ENCODE measurements around the gene METAP1. TPM values are rescaled to one million over a fixed set of nuclear protein-coding genes. Genes with fewer than 3 reads are reported as not detected.

The METAP1 gene
- total and polyA plus RNA-seq, 2 experiments from 2014 or later = 64.1 to 122 TPM

DNA sequence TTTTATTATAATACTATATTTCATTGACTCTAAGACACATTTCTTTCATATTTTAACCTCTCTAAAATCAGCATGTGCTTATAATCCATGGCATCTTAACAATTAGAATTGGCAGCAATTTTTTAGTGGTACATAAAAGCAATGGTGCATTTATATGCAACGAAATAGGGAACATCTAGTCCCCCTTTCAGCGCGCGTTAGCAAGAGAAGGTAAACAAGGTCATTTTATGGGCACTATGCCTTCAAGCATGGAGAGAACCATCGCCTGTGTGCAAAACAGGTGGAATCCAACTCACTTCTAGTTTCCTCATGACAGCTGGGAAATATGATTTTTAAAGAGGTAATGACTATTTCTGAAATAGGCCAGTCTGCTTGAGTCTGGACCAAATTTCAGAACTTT, 86.7 kb downstream of the METAP1 start (continued):
- TF ChIP-seq EZH2phosphoT487 (IDR thresholded peaks at IDR 0.05; ENCODE audit: unreplicated experiment) (no peak), EZH2 (IDR thresholded peaks at IDR 0.05; ENCODE audit: low read depth, unreplicated experiment) (no peak)

DNA sequence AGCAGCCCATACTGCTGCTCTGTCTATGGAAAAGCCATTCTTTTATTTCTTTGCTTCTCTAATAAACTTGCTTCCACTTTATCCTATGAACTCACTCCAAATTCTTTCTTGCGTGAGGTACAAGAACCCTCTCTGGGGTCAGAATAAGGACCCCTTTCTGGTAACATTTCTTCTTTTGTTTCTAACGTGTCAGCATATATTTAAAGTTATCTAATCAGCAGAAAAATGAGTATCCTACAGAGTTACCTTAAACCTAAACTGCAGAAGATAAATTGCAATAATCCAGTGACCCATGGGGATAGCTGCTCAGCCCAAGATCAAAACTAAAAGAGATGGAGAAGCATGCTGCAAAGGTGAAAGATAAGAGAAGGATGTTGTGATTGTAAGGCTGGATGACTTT, 89.1 kb downstream of the METAP1 start:
- no peak for TF ChIP-seq POLR2AphosphoS5 (IDR thresholded peaks at IDR 0.05; ENCODE audit: low read depth)
- no peak for TF ChIP-seq STAT1 (IDR thresholded peaks at IDR 0.05; ENCODE audit: unreplicated experiment)
- no peak for TF ChIP-seq NANOG (IDR thresholded peaks at IDR 0.05; ENCODE audit: borderline replicate concordance)
- no peak for TF ChIP-seq CREB1 (CRISPR knock-in tag; IDR thresholded peaks at IDR 0.05; ENCODE audit: low read depth)
- TF ChIP-seq, protein P1, sequence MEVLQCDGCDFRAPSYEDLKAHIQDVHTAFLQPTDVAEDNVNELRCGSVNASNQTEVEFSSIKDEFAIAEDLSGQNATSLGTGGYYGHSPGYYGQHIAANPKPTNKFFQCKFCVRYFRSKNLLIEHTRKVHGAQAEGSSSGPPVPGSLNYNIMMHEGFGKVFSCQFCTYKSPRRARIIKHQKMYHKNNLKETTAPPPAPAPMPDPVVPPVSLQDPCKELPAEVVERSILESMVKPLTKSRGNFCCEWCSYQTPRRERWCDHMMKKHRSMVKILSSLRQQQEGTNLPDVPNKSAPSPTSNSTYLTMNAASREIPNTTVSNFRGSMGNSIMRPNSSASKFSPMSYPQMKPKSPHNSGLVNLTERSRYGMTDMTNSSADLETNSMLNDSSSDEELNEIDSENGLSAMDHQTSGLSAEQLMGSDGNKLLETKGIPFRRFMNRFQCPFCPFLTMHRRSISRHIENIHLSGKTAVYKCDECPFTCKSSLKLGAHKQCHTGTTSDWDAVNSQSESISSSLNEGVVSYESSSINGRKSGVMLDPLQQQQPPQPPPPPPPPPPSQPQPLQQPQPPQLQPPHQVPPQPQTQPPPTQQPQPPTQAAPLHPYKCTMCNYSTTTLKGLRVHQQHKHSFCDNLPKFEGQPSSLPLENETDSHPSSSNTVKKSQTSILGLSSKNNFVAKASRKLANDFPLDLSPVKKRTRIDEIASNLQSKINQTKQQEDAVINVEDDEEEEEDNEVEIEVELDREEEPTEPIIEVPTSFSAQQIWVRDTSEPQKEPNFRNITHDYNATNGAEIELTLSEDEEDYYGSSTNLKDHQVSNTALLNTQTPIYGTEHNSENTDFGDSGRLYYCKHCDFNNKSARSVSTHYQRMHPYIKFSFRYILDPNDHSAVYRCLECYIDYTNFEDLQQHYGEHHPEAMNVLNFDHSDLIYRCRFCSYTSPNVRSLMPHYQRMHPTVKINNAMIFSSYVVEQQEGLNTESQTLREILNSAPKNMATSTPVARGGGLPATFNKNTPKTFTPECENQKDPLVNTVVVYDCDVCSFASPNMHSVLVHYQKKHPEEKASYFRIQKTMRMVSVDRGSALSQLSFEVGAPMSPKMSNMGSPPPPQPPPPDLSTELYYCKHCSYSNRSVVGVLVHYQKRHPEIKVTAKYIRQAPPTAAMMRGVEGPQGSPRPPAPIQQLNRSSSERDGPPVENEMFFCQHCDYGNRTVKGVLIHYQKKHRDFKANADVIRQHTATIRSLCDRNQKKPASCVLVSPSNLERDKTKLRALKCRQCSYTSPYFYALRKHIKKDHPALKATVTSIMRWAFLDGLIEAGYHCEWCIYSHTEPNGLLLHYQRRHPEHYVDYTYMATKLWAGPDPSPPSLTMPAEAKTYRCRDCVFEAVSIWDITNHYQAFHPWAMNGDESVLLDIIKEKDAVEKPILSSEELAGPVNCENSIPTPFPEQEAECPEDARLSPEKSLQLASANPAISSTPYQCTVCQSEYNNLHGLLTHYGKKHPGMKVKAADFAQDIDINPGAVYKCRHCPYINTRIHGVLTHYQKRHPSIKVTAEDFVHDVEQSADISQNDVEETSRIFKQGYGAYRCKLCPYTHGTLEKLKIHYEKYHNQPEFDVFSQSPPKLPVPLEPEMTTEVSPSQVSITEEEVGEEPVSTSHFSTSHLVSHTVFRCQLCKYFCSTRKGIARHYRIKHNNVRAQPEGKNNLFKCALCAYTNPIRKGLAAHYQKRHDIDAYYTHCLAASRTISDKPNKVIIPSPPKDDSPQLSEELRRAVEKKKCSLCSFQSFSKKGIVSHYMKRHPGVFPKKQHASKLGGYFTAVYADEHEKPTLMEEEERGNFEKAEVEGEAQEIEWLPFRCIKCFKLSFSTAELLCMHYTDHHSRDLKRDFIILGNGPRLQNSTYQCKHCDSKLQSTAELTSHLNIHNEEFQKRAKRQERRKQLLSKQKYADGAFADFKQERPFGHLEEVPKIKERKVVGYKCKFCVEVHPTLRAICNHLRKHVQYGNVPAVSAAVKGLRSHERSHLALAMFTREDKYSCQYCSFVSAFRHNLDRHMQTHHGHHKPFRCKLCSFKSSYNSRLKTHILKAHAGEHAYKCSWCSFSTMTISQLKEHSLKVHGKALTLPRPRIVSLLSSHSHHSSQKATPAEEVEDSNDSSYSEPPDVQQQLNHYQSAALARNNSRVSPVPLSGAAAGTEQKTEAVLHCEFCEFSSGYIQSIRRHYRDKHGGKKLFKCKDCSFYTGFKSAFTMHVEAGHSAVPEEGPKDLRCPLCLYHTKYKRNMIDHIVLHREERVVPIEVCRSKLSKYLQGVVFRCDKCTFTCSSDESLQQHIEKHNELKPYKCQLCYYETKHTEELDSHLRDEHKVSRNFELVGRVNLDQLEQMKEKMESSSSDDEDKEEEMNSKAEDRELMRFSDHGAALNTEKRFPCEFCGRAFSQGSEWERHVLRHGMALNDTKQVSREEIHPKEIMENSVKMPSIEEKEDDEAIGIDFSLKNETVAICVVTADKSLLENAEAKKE (CRISPR knock-in tag; IDR thresholded peaks at IDR 0.05) = no peak
- Histone ChIP-seq H3K36me3 (ENCODE audit: insufficient read depth) (peaks cover 46% of the 10 kb centered on the region), H4K20me1 (replicated peaks; ENCODE audit: insufficient read depth) (peaks cover 7% of the 10 kb centered on the region), H3K27ac (ENCODE audit: low read depth) (no peak overlapping the region; the same call in 1 of the 2 replicates), H2AFZ (no peak overlapping the region), H3K9me2 (ENCODE audit: insufficient read depth) (no peaks in the 10 kb centered on the region), H3K4me3 (no peak overlapping the region), H3K4me1 (ENCODE audit: insufficient read depth) (peaks cover 2% of the 10 kb centered on the region), H3K27me3 (ENCODE audit: insufficient read depth) (no peaks in the 10 kb centered on the region), H3F3A (replicated peaks; ENCODE audit: low read depth) (no peaks in the 10 kb centered on the region), H3K79me2 (replicated peaks; ENCODE audit: insufficient read depth) (peaks cover 93% of the 10 kb centered on the region), H3K4me2 (no peak overlapping the region)
- no peak overlapping the region for H3K4me3 Mint-ChIP-seq
- no peak for ATAC-seq
- H3K27ac Mint-ChIP-seq = no peak overlapping the region; the same call in 1 of the 2 replicates
- DNase-seq (ENCODE audit: low spot score) = no peak
- H3K4me1 Mint-ChIP-seq = peaks cover 13% of the 10 kb centered on the region
- peaks cover 11% of the 10 kb centered on the region for H3K27me3 Mint-ChIP-seq (ENCODE audit: insufficient read depth, low read depth, poor library complexity)
- H3K9me3 Mint-ChIP-seq = no peaks in the 10 kb centered on the region; the same call in 2 of the 3 replicates
- H3K36me3 Mint-ChIP-seq (ENCODE audit: low read depth) = peaks cover 71% of the 10 kb centered on the region

All from GM23338 (cell line).